Cardiac atrium fibroblast (primary cell): Measurements from ENCODE around the gene EMC10. TPM values are rescaled to one million over a fixed set of nuclear protein-coding genes. Genes with fewer than 3 reads are reported as not detected.

Experiments used
- total RNA-seq: library from RNA; depleted of rRNA; stranded (reverse); fragments of >200 nt; gene quantifications from 2 replicates; pipeline ENCODE4 v1.2.3, GENCODE V29; 2015

EMC10 gene
- 110 and 144 TPM in 2 replicates for total RNA-seq

DNA sequence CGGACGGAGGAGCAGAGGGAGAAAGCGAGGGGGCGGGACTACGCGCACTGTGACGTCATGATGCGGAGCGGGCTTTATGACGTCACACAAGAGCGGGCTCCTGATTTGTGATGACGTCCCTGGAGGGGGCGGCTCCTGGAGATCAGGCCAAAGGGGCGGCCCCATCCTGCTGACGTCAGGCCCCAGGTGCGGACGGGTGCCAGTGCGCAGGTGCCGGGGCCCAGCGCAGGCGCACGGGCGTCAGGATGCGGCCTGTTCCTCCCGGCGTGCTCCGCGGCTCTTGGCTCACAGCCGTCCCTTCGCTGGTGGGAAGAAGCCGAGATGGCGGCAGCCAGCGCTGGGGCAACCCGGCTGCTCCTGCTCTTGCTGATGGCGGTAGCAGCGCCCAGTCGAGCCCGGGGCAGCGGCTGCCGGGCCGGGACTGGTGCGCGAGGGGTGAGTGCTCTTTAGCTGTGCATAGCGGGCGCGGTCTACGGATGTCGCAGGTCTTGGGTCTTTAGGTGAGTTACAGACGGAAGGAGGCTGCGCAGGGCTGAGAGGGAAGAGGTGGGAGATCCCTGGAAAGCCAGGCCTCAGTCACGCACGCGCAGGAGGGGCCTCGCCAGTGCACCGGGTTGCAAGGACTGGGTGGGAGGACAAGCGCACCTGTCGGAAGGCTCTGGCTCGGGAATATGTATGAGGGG is at the start of gene EMC10, which contains the start of gene GARIN5A:
Gene EMC10, plus strand, starts transcription at position 284 of the 683 bp plus-strand sequence. Its CDS starts 38 bp downstream, at position 322.
Gene GARIN5A, minus strand, starts transcription at position 625 of the 683 bp plus-strand sequence. Its CDS starts 460 bp downstream, at position 165.

DNA sequence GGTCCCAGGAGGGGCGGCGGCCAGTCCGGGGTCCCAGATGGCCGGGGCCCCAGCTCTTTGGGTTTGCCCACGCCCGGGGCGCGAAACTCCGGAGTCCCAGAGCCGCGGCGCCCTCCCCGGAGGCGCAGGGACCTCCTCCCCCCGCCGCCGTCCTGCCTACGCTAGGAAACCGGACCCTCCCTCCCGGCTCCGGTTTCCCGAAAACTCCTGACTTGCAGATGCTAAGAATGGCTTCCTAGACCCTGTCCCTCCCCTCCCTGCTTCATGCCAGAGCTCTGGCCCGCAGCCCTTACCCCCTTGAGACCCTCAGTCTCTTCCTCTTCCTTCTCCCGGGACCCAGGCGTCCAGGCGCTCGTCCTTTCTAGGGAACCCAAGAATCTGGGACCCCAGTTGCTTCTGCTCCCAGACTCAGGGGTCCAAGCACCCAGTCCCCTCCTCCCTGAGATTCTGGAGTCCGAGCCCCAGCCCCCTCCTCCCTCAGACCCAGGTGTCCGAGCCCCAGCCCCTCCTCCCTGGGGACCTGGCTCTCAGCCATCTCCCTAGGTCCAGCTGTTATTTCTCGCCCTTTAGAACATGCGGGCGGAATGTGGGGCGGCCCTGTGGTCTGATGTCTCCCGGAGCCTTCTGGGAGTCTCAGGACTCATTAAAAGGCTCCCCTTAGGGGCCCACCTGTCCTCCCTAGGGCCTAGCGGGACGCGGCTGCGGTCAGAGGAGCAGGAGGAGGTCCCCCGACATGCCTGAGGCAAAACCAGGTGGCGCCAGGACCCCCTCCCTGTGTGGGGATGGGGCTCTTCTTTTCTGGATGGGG is 43.9 kb upstream of the EMC10 start, which contains the start of gene MYBPC2:
Gene MYBPC2, plus strand, starts transcription at position 672 of the 808 bp plus-strand sequence. Its CDS starts 62 bp downstream, at position 734.

DNA sequence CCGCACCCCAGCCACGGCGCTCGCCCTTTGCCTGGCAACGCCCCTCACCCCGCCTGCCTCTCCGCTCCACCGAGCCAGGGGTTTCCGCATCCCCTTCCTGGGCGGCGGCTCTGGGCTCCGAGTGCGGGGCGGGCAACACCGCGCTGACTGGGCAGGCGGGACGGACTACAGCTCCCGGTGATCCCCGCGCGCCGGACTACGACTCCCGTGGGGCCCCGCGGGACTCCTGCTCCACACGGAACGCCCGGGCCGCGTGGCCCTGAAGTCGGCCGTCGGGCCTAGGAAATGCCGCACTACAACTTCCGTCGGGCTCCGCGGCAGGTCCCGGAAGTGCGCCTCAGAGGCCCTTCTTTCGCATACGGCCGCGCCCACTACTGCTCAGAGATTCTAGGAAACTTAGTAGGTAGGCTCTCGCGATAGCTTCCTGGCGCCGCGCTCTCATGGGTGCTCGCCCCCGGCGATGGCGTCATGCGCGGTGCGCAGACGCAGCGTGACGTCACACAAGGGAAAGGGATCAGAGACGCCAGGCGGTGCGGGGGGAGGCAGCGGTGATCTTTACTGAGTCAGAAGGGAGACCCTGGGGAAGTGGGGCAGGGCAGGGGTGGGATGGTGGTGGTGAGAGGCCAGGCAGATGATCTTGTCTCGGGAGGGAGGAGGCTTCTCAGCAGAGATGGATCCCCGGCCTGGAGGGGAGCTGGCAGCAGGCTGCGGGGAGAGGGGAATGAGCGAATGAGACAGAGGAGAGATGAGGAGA is 34.9 kb downstream of the EMC10 start, which contains the start of gene JOSD2:
Gene JOSD2, minus strand, starts transcription at position 123 of the 754 bp plus-strand sequence. CDS start 760 bp downstream, outside the sequence.

DNA sequence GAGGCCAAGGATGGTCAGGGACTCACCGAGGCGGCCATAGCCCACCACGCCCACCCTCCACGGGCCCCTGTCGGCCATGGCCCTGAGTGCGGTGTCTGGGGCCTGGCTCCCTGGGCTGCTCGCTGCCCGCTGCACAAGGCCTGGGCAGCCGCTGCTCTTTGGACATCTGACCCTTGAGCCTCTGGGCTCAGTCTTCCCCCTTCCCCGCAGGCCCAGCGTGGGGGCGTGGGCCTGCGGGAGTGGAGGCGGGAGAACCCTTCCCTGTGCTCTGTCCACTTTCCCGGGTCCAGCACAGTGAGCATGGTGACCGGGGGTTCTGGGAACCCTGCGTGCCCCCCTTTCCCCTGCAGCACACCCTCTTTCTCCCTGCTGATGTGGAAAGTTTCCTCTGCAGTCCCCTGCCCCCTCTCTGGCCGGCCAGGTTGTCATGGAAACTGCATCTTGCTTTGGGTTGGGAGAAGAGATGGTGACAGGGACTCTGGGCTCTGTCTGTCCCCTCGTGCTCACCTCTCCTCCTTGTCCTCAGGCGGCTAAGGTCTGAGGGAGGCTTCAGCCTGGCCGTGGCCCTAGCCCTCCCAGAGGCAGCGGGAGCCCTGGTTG is 37.5 kb downstream of the EMC10 start, which contains the start of gene ASPDH:
Gene ASPDH, minus strand, starts transcription at position 168 of the 600 bp plus-strand sequence. Its CDS starts 90 bp downstream, at position 78.

Other genes with a start within 250 kb of the EMC10 start
- 0.16 and 0.90 TPM in 2 replicates for gene KCNC3, start 147.1 kb upstream of the EMC10 start, total RNA-seq
- gene NAPSA, start 110.9 kb upstream of the EMC10 start, total RNA-seq: 0.16 TPM in 1 of 2 replicates, not detected in the other
- gene NR1H2, start 100.0 kb upstream of the EMC10 start, total RNA-seq: 88.1 and 95.9 TPM in 2 replicates
- 15.9 and 18.2 TPM in 2 replicates for gene POLD1, start 92.2 kb upstream of the EMC10 start, total RNA-seq
- not detected in 2 replicates for gene SPIB, start 57.6 kb upstream of the EMC10 start, total RNA-seq
- not detected in 2 replicates for gene MYBPC2, start 43.6 kb upstream of the EMC10 start, total RNA-seq
- gene GARIN5A, start 341 bp downstream of the EMC10 start, total RNA-seq: not detected in 2 replicates
- 46.0 and 67.9 TPM in 2 replicates for gene JOSD2, start 34.7 kb downstream of the EMC10 start, total RNA-seq
- gene ASPDH, start 37.4 kb downstream of the EMC10 start, total RNA-seq: not detected in 2 replicates
- under 0.01 and 0.18 TPM in 2 replicates for gene LRRC4B, start 91.9 kb downstream of the EMC10 start, total RNA-seq
- gene SYT3, start 163.4 kb downstream of the EMC10 start, total RNA-seq: 0.16 TPM in 1 of 2 replicates, not detected in the other
- gene C19orf81, start 172.9 kb downstream of the EMC10 start, total RNA-seq: not detected in 2 replicates
- gene SHANK1, start 243.3 kb downstream of the EMC10 start, total RNA-seq: 1.1 and 2.8 TPM in 2 replicates
- gene CLEC11A, start 246.9 kb downstream of the EMC10 start, total RNA-seq: 169 and 211 TPM in 2 replicates